Stimulated activated CD8-positive, alpha-beta memory T cell treated with anti-CD3 and anti-CD28 coated beads, Interleukin-12 subunit alpha, Interleukin-12 subunit beta, amount 100 ng/mL, for 4 hours (primary cell): ENCODE data around the gene HCFC1R1.

Source experiments
- DNase-seq: peaks from one replicate; pipeline ENCODE4 v3.0.0-alpha.2; 2020; ENCODE audit warnings: low read depth

HCFC1R1 gene

DNA sequence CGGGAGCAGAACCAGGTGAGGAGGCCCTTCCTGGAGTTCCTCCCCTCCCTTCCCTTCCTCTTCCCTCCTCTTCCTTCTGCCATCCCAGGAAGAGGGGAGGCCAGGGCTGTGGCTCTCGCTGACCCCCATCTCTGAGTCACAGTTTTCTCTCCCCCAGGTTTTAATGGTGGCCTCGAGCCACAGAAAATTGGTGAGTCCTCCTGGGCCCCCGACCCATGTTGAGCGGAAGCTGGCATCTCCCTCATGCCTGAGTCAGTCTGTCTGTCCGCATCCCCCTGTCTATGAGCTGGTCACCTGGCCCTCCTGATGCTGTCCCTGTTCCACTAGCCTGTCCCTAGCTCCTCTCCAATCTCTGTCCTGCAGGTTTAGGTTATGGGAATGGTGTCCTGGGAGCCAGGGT is 23.8 kb downstream of the HCFC1R1 start:
- DNase-seq = no peak

DNA sequence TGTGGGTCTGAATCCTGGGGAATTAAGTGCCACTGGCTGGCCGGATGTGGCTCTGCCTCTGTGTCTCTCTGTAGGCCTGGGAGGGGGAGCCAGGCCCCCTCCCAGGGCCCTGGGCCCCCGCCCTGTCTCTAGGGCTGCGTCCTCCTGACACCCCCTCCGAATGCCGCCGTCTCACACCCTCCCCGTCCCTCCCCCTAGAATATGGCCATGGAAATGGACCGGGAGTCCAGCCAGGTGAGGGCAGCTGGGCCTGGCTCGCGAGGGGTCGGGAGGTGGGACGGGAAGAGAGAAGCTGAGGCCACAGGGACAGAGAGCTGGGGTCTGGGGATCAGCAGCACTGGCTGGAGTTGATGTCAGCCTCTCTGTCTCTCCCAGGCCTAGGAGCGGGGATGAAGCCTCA is 27.4 kb downstream of the HCFC1R1 start:
- DNase-seq = no peak

DNA sequence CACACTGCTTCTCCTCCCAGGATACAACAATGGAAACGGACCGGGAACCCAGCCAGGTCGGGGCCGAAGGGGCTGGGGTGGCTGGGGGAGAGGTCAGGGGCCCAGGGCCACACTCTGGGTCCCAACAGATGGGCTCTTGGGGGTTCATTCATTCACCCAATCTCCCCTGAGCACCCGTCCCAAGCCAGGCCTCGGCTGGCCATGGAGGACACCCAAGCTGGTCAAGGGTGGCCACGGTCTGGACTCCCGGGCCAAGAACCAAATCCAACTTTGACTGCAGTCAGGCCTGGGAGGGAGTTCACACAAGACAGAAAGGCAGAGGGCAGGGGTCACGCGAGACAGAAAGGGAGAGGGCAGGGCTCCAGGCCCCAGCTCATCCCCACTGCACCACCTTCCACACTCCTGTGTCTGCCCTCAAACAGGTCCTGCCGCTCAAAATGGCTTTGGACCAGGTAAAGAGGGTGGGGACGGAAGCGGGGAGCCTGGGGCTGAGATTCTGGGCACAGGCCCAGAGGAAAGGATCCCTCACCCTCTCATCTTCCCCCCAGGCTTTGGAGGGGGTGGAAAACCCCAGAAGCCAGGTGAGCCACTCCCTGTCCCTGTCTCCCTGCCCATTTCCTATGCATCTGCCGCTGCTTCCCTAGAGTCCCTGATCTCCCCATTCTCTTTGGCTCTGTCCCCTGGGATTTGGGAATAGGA is 31.2 kb downstream of the HCFC1R1 start:
- no peak for DNase-seq

- no peak for DNase-seq
Measured at GRCh38 chr16:2991566-2992261, 32.0 kb downstream of the HCFC1R1 start.

DNA sequence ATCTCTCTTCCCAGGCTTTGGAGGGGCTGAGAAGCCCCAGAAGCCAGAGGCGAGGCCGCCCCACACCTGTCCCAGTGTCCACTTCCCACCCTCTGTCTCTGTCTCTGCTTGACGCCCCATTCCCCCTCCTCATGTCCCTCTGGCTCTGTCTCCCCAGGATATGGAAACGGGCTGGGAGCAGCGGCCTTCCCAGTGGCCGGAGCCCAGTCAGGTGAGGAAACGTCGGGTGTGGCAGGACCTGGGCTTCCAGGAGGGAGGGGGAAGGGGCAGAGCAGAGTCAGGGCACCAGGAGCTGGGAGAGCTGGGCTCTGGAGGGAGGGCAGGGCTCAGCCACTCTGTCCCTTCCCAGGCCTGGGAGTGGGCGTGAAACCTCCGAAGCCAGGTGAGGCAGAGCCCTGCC is 32.9 kb downstream of the HCFC1R1 start:
- DNase-seq = no peak

DNA sequence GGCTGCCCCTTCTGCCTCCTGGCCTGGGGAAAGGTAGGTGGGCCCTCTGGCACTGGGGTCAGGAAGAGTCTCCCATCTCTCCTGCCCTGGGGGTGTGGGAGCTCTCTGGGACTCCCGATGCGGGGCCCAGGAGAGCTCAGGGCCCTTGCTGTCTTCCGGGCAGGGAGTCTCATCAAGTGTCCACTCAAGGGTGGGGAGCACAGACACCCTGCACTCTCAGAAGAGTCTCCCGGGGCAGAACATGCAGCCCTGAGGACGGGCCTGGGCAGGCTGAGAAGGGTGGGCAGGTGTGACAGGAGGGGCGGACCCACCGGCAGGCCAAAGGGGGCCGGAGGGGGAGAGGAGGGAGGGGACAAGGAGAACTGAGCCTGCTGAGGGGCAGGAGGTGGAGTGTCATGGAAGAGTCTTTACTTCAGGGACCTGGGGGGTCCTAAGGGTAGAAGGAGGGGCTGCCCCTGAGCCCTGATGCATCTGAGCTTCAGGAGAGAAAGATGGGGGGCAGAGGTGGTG is 35.1 kb downstream of the HCFC1R1 start:
- no peak for DNase-seq

DNA sequence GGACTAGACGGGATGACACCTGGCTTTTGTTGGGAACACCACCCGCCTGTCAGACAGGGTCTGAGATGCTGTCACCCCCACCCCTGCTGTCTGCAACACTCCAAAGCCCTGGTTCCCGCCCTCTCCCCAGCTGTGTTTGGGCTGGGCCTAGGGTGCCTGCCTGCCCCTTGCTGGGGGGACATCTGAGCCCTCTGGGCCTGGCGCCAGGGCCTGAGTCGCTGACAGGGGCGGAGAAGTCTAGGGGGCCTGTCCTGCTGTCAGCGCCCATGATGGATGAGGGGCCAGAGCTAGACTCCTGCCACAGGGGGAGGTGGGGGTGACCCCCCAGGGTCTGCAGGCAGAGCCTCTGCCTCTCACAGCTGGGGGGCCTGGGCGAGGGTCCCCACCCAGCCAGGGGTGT is 35.9 kb downstream of the HCFC1R1 start:
- DNase-seq = no peak

GRCh38 chr16:2987286-2987685 is 36.5 kb downstream of the HCFC1R1 start:
- no peak for DNase-seq

DNA sequence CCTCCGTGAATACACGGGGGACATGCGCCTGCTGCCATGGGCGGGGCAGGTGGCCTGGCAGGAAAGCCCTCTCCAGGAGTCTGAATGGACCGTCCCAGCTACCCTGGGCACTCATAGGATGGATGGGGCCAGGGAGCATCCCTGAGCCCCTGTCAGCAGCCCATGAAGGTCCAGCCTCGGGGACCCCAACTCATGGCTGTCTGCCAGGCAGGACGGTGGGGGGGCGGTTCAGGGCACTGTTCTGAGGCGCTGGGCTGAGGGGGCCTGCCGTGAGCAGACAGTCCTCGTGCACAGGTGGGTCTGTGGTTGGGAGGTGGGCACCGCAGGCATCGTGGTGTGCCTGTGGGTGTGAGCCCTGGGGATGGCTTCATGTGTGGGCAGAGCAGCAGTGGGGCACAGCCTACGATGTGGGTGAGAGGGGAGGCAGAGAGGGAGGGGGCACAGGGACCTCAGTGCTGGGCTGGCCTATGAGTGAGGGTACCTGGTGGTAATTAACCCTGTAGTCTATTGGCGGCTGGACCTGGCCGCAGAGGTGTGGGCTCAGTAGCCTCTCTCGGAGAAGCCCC is 37.0 kb downstream of the HCFC1R1 start:
- DNase-seq = no peak

DNA sequence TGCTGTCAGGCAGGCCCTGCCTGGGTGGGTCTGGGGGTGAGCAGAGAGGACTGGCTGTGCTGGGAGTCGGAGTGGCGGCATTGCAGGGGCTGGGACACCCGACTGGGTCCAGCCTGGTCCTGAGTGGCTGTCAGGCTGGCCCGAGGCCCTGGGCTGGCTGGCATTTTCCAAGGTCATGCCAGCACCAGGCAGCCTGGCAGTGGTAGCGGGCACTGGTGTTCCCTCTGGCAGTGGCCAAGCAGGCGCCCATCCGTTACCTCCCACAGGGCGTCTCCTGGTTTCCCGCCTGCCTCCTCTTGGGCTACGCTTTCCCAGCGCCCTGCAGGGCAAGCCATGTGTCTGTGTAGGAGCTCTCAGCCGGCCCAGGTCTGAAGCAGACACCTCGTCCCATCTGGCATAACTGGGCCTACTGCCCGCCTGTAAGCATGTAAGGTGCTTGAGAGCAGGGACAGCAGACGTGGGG is 37.8 kb downstream of the HCFC1R1 start:
- no peak for DNase-seq

- DNase-seq = no peak
Measured at GRCh38 chr16:2985462-2985861, 38.3 kb downstream of the HCFC1R1 start.

- peak; percentile 47 for DNase-seq
Measured at GRCh38 chr16:2983706-2984136, 40.0 kb downstream of the HCFC1R1 start.

GRCh38 chr16:2982402-2982801 is 41.3 kb downstream of the HCFC1R1 start:
- no peak for DNase-seq

GRCh38 chr16:2981899-2982250 is 41.9 kb downstream of the HCFC1R1 start:
- DNase-seq = no peak

GRCh38 chr16:2981177-2981898 is 42.4 kb downstream of the HCFC1R1 start:
- DNase-seq = no peak

DNA sequence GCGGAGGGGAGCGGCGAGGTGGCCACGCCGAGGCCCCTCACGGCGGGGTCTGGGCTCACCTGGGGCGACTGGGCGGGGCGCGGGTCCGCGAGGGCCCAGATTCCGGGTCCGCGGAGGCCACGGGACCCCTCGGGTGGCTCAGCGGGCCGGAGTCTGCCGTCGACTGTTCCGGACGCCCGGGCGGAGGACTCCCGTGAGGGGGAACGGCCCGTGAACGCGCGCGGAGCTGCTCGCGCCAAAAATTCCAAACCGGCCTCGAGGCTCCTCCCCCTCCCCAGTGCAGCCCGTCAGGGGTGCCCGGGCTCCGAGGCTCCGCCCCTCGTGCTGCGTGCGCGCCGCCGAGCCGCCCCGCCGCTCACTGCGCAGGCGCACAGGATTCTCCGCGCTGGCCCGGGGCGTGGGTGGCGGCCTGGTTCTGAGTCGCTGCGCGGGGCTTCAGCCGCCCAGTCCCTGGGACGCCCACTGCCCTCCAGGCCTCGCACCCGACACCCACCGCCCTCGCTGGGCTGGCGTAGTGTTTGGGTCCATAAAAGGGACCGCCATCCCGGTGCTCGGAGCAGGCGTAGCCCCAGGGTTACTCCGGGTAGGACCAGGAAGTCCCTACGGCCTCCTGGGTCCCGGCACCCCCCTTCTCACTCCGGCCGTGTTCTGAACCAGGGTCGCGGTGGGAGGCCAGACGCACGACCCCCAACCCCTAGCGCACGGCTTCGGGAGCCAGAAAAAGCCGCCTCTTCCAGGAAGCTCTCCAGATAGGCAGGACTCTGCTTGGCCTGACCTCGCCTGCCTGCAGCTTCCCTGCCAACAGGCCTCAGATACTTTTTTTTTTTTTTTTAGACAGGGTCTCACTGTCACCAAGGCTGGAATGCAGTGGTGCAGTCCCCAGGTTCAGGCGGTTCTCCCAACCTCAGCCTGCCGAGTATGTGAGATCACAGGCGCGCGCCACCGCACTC is 43.2 kb downstream of the HCFC1R1 start, which contains the start of gene PKMYT1:
Gene PKMYT1 (minus strand): TSS at position 220 of the 950 bp plus-strand sequence. CDS start 789 bp downstream, outside the sequence.
- peak; percentile 92 for DNase-seq

DNA sequence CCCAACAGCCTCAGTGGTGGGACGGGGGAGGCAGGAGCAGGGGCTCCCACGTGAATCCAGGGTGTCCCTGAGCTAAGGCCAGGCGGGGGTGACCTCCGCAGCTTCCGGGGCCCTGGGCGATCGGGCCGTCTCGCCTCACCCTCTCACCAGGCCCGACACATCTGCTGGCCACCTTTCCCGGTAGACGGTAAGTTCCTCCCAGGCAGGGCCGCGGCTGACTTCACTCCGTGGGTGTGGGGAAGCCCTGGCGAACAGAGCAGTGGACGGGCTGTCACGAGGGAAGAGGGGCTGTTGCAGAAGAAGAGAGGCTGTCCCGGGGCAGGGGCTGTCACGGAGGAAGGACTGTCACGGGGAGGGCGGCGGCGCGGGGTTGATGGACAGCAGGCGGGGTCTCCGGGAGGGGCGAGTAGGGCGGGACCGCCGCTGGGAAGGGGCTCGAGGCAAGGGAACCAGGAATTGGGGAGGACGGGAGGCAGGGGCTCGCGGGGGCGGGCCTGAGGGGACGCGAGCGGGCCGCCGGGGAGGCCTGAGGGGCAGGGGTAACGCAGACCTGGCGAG is 44.0 kb downstream of the HCFC1R1 start:
- no peak for DNase-seq

GRCh38 chr16:2977440-2977839 is 46.3 kb downstream of the HCFC1R1 start:
- DNase-seq = no peak

GRCh38 chr16:2976673-2977072 is 47.1 kb downstream of the HCFC1R1 start:
- no peak for DNase-seq

DNA sequence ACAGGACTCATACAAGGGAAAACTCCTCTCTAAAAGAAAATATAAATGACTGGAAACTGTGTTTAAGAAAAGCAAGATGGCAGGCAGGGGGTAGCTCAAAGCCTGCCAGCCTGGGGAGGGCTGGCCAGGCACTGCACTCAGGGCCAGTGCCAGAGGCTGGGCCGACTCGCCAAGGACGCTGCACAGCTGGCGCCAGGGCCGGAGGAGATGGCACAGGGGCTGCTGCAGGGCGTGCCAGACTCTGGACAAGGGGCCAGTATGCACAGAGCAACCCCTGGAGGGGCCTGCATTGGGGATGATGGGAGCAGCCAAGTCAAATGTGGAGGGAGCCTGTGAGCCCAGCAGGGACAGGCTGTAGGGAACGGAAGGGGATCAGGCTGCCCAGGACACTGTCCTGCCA is 47.5 kb downstream of the HCFC1R1 start:
- no peak for DNase-seq
